Fibroblast of mammary gland (primary cell): ENCODE results near the gene DMPK.

ENCODE experiments used
- DNase-seq: peaks from one replicate; pipeline ENCODE4 v3.0.0-alpha.2; 2010; ENCODE audit warnings: low read depth
- H3K4me3 ChIP-seq: 2 replicates; pipeline ENCODE4 v1.5.1; 2011; ENCODE audit warnings: low read depth, mild to moderate bottlenecking, low read length, moderate library complexity; ENCODE audit not compliant: control insufficient read depth
- TF ChIP-seq, protein P1 (sequence below): conservative IDR thresholded peaks from 2 replicates; pipeline ENCODE4 v1.5.1; 2011; ENCODE audit warnings: low read depth, low read length, inconsistent platforms; ENCODE audit not compliant: control insufficient read depth, insufficient read depth

DMPK gene, protein sequence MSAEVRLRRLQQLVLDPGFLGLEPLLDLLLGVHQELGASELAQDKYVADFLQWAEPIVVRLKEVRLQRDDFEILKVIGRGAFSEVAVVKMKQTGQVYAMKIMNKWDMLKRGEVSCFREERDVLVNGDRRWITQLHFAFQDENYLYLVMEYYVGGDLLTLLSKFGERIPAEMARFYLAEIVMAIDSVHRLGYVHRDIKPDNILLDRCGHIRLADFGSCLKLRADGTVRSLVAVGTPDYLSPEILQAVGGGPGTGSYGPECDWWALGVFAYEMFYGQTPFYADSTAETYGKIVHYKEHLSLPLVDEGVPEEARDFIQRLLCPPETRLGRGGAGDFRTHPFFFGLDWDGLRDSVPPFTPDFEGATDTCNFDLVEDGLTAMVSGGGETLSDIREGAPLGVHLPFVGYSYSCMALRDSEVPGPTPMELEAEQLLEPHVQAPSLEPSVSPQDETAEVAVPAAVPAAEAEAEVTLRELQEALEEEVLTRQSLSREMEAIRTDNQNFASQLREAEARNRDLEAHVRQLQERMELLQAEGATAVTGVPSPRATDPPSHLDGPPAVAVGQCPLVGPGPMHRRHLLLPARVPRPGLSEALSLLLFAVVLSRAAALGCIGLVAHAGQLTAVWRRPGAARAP

DNA sequence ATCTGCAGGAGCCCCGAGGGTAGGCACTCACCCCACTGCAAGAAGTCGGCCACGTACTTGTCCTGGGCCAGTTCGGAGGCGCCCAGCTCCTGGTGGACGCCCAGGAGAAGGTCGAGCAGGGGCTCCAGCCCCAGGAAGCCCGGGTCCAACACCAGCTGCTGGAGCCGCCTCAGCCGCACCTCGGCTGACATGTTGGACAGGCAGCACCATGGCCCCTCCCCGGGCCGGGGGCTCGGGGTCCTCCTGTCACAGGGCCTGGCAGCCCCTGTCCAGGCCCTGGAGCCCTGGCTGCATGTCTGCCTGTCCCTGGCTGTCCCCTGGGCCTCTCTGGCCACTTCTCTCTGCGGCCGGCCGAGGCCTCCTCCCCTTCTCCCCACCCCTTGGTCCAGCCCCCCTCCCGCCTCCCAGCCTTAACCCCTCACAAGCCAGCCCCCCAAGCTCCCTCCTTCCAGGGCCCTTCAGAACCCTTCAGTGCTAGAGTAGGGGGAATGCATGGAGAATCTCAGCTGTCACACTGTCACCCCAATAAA is at the start of gene DMPK:
TSS of gene DMPK (minus strand) at position 329 of the 530 bp plus-strand sequence. CDS start at position 191, 138 bp downstream.
- DNase-seq = no peak
- TF ChIP-seq, protein P1, sequence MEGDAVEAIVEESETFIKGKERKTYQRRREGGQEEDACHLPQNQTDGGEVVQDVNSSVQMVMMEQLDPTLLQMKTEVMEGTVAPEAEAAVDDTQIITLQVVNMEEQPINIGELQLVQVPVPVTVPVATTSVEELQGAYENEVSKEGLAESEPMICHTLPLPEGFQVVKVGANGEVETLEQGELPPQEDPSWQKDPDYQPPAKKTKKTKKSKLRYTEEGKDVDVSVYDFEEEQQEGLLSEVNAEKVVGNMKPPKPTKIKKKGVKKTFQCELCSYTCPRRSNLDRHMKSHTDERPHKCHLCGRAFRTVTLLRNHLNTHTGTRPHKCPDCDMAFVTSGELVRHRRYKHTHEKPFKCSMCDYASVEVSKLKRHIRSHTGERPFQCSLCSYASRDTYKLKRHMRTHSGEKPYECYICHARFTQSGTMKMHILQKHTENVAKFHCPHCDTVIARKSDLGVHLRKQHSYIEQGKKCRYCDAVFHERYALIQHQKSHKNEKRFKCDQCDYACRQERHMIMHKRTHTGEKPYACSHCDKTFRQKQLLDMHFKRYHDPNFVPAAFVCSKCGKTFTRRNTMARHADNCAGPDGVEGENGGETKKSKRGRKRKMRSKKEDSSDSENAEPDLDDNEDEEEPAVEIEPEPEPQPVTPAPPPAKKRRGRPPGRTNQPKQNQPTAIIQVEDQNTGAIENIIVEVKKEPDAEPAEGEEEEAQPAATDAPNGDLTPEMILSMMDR = no peak
- H3K4me3 ChIP-seq = peak within 1 kb of the TSS; percentile 24

DNA sequence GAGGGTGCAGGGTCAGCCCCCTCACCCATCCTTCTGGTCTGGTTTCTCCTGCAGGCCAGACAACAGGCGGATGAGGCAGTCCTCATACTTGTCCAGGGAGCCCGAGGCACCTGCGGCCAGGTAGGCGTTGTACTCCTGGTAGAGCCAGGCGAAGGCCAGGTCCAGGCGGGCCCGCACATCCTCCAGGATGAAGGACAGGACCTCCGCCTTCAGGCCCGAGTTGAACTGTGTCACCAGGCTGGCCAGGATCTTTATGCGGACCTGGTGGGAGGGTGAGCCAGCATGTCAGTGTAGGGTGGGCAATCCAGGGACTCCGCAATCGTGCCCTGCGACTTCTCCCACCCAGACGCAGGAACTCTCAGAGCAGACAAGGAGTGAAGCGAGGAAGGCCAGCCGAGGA is 46.7 kb upstream of the DMPK start:
- TF ChIP-seq, protein P1 = no peak
- no peak for DNase-seq
- no peak overlapping the region for H3K4me3 ChIP-seq

GRCh38 chr19:45828523-45828922 is 46.2 kb upstream of the DMPK start:
- DNase-seq = no peak
- TF ChIP-seq, protein P1 = no peak
- H3K4me3 ChIP-seq = no peak overlapping the region

GRCh38 chr19:45827459-45828093 is 45.3 kb upstream of the DMPK start:
- no peak for DNase-seq
- no peak overlapping the region for H3K4me3 ChIP-seq
- TF ChIP-seq, protein P1 = no peak

DNA sequence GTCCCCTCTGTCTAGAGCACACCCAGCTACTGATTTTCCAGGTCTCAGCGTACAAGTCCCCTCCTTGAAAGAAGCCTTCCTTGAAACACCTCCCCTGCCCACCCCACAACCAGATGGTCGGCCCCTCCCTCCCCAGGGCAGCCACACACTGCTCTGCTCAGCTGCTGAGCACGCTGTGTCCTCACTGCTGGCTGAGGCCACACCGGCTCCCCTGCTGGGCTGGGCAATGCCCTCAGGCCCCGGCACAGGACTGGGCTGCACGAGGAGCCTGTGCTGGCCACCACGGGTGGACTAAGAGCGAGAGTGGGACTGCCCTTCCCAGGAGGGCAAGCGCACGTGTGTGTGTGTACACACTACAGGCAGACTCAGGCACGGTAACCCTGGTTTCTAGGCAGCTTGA is 44.6 kb upstream of the DMPK start:
- no peak overlapping the region for H3K4me3 ChIP-seq
- TF ChIP-seq, protein P1 = no peak
- no peak for DNase-seq
